Islet precursor cell (in vitro differentiated cells): Measurements from ENCODE around the gene SUGP1.
"Not testable (repeated sequence)": the region's sequence is repeated elsewhere in the genome, so short reads cannot be mapped to it uniquely, and the experiment has no call there.

Experiments used
- DNase-seq: peaks from one replicate; pipeline ENCODE4 v3.0.0-alpha.2; 2018

SUGP1 gene, protein sequence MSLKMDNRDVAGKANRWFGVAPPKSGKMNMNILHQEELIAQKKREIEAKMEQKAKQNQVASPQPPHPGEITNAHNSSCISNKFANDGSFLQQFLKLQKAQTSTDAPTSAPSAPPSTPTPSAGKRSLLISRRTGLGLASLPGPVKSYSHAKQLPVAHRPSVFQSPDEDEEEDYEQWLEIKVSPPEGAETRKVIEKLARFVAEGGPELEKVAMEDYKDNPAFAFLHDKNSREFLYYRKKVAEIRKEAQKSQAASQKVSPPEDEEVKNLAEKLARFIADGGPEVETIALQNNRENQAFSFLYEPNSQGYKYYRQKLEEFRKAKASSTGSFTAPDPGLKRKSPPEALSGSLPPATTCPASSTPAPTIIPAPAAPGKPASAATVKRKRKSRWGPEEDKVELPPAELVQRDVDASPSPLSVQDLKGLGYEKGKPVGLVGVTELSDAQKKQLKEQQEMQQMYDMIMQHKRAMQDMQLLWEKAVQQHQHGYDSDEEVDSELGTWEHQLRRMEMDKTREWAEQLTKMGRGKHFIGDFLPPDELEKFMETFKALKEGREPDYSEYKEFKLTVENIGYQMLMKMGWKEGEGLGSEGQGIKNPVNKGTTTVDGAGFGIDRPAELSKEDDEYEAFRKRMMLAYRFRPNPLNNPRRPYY

GRCh38 chr19:19320361-19321140, at the start of gene SUGP1, which contains the start of gene MAU2:
Gene SUGP1, minus strand, starts transcription at chr19:19320509. Its CDS starts 13 bp downstream, at chr19:19320496.
Gene MAU2, plus strand, starts transcription at chr19:19320829. Its CDS starts 31 bp downstream, at chr19:19320860.
- DNase-seq, result peak; percentile 96

DNA sequence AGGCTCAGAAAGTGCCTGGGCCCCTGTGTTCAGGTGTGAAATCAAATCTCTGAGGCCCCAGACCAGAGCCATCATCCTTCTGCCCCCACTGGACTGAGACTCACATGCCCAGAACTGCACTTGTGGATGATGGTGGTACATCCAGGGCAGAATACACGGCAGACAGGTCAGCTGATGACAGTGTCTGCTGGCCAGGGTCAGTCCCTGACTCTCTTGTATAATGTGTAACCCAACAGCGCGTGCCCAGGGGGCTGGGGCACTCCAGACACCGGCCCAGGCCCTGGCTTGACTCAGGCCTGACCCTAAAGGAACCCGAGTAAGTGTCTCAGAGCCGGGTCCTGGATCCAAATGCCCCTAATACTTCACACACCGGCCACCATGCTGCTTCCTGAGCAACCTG, 47.8 kb upstream of the SUGP1 start:
- DNase-seq, result no peak

GRCh38 chr19:19366434-19367396, 46.4 kb upstream of the SUGP1 start:
- peak; percentile 97 for DNase-seq

GRCh38 chr19:19362075-19362474, 41.8 kb upstream of the SUGP1 start:
- DNase-seq, result no peak

DNA sequence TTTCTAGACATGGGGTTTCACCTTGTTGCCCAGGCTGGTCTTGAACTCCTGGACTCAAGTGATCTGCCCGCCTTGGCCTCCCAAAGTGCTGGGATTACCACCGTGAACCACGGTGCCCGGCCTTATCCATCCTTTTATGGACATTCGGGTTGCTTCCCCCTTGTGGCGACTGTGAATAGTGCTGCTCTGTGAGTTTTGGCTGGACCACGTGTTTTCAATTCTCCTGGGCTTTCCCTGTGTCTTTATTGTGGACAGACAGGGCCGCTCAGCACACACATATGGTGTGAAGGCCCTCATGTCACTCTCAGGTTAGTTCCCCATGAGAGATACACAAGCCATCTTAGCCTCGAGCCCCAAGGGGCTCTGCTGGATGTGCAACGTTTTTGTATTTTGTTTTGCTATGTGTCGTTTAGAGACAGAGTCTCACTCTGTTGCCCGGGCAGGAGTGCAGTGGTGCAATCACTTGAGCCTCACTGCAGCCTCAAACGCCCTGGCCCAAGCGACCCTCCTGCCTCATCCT, 40.8 kb upstream of the SUGP1 start:
- DNase-seq, result peak; percentile 88

DNA sequence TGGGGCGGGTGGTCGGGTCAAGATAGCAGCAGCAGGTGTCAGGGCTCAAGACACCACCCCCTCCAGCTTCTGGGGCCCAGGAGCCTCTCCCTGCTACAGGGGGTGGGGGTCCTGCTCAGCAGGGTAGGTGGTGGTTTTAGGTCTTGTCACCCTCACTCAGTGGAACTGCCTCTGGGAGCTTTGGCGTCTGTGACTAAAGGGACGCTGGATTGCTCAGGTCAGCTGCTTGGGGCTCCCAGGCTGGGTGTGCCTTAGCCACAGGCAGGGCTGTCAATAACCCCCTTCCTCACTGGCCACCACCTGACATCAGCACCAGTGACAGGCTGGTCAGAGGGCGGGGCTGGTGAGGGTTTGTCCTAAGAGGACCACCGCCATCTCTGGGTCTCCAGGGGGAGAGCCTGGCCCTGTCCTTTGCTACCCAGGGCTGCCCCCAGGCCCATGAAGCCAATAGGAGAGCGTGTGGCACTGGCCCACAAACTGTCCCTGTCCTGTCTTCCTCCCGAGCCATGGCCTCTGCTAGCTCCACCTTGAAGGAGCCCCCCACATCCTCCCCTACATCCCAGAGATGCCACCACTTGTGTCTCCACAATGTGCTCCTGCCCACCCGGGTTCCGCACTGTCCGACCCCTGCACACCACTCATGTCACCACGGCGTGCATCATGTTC, 36.7 kb upstream of the SUGP1 start:
- no peak for DNase-seq

- DNase-seq, result no peak
These were observed 36.2 kb upstream of the SUGP1 start for GRCh38 chr19:19356500-19356899.

DNA sequence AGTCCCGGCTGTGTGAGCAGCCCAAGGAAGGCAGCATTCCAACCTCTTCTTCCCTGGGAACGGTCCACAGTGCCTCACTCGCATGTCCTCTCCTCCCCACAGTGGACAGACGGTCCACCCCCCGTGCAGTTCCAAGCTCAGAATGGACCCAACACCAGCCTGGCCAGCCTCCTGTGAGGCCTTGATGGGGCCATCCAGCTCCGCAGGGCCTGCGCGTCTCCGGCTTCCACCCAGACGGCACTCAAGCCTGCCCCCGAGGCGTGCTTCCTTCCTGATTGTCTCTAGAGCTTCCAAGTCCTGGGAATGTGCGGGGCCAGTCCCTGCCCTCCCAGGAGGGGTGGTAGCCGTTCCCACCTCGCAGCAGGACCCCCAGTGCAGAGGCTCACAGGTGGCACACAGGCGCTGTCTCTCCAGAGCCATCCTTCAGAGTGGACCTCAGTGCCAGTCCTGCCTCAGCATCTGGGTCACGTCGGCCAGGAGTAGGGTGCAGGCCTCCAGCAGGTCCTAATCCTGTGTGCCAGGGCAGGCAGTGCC, 35.4 kb upstream of the SUGP1 start:
- no peak for DNase-seq

- DNase-seq, result no peak
These were observed 34.6 kb upstream of the SUGP1 start for GRCh38 chr19:19354932-19355331.

DNA sequence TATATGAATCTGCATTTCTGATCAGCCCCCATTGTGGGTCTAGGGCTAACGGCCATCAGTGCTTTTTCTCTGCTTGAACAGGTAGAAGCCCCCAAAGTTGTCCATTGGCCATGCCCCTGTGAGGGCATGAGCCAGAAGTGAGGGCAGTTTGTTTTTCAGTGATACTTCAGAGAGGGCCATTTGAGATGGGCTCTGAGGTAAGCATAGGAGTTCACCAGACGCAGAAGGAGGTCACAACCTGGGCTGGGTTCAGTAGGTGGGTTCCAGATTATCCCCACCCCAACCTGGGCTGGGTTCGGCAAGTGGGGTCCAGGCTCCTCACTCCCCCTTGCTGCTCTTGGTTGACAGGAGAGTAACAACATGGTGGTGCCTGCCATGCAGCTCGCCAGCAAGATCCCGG, 33.7 kb upstream of the SUGP1 start:
- no peak for DNase-seq

DNA sequence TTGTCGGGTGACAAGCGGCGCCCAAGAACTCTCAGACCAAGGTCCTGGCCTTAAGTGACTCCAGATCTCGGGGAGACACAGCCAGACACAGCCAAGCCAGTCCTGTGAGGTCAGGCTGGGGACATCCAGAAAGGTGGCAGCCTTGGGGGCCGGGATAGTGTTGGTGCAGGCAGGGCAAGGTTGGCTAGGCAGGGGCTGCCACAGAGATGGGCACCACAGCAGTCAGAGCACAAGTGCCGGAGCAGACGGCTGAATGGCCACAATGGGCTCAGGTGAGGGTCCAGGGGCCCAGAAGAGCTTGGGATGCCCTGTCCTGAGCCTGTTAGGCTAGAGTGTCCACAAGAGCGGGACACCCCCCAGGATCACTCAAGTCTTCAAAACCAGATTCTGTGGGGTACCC, 32.5 kb upstream of the SUGP1 start:
- no peak for DNase-seq

DNA sequence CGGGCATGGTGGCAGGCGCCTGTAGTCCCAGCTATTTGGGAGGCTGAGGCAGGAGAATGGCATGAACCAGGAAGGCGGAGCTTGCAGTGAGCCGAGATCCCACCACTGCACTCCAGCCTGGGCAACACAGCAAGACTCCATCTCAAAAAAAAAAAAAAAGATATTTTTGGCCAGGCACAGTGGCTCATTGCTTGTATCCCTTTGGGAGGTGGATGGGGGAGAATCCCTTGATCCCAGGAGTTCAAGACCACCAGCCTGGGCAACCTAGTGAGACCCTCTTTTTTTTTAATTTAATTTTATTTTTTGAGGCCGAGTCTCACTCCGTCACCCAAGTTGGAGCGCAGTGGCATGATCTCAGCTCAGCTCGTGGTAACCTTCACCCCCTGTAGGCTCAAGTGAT, 30.4 kb upstream of the SUGP1 start:
- not testable (repeated sequence) for DNase-seq

- no peak for DNase-seq
These were observed 29.1 kb upstream of the SUGP1 start for GRCh38 chr19:19349365-19349764.

GRCh38 chr19:19348266-19348665, 28.0 kb upstream of the SUGP1 start:
- no peak for DNase-seq

GRCh38 chr19:19347401-19348110, 27.2 kb upstream of the SUGP1 start:
- DNase-seq, result no peak

DNA sequence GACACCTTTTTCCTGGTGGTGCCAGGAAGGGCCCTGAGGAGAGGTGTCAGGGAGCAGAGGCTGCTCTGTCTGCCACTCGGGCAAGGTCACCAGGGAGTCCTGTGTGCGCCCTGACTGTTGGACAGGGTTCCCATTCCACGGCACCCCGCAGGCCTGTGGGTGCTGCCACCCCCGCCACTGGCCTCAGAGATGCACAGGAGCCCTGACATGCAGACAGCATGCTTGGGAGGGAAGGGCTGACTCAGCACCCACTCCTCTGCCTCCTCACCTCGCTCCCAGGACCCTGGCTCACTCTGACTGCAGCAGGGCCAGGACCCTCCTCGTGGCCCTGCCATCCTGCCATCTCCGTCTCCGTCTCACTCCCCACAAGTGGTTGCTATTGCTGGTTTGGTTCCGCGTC, 25.7 kb upstream of the SUGP1 start:
- no peak for DNase-seq

GRCh38 chr19:19345232-19345631, 24.9 kb upstream of the SUGP1 start:
- DNase-seq, result no peak

- no peak for DNase-seq
These were observed 23.5 kb upstream of the SUGP1 start for GRCh38 chr19:19343762-19344161.

DNA sequence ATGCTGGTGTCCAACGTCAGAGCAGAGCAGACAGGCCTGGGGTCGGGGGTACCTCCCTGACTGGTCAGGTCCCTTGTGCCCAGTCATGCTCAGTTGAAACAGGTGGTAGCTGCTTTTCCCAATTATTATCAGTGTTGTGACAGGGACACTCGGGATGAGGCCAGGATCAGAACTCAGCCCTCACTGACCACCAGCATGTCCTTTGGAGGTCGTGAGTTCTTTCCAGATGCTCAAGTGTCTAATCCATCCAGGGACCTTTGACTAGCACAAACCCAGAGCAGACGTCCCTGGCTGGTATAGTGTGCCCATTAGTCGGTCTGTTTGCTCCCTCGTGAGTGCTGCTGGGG, 22.7 kb upstream of the SUGP1 start:
- DNase-seq, result no peak
